ENCODE results near the gene PPT2. TPM values are rescaled to one million over a fixed set of nuclear protein-coding genes. Genes with fewer than 3 reads are reported as not detected.

PPT2 gene
- total RNA-seq, 2 donors from 2014 or later = 51.1 to 65.3 TPM

- DNase-seq = peak; percentile 92
- Mint-ChIP-seq H3K4me1 (peaks cover 52% of the 10 kb centered on the region), H3K9me3 (no peaks in the 10 kb centered on the region), H3K36me3 (ENCODE audit: low read depth) (peaks cover 34% of the 10 kb centered on the region), H3K27ac (peak within 1 kb of the TSS; percentile 96), H3K4me3 (peak within 1 kb of the TSS; percentile 86), H3K27me3 (ENCODE audit: insufficient read depth) (no peaks in the 10 kb centered on the region)
- H3K4me1 ChIP-seq (ENCODE audit: control insufficient read depth, insufficient read depth, low read length) = peaks cover 8% of the 10 kb centered on the region
- no peaks in the 10 kb centered on the region for H3K27me3 ChIP-seq (ENCODE audit: control insufficient read depth, insufficient read depth, low read length, poor library complexity, severe bottlenecking)
- H3K9me3 ChIP-seq (ENCODE audit: control insufficient read depth, low read length) = no peaks in the 10 kb centered on the region
- H3K36me3 ChIP-seq (ENCODE audit: control insufficient read depth, insufficient read depth, low read length) = peaks cover 19% of the 10 kb centered on the region
- no peak for TF ChIP-seq CTCF (conservative IDR thresholded peaks at IDR 0.05)
- 1 to 5% methylated on average over 4 to 20 of the region's 23 CpGs for WGBS, 2 experiments (ENCODE audit: insufficient coverage in 1 of 2, insufficient read length in 1 of 2)
- H3K9ac ChIP-seq (ENCODE audit: extremely low read depth, low read length, poor library complexity, severe bottlenecking) = peak within 1 kb of the TSS; percentile 80
- peak within 1 kb of the TSS; percentile 79 for H3K27ac ChIP-seq (ENCODE audit: low read depth, low read length)
- peak within 1 kb of the TSS; percentile 88 for H3K4me3 ChIP-seq (ENCODE audit: low read length)
Measured at GRCh38 chr6:32190054-32190851, 36.3 kb downstream of the PPT2 start, which contains the start of gene PBX2. TSS of gene PBX2 (minus strand) at chr6:32190202. CDS start at chr6:32189915, 287 bp downstream.

DNA sequence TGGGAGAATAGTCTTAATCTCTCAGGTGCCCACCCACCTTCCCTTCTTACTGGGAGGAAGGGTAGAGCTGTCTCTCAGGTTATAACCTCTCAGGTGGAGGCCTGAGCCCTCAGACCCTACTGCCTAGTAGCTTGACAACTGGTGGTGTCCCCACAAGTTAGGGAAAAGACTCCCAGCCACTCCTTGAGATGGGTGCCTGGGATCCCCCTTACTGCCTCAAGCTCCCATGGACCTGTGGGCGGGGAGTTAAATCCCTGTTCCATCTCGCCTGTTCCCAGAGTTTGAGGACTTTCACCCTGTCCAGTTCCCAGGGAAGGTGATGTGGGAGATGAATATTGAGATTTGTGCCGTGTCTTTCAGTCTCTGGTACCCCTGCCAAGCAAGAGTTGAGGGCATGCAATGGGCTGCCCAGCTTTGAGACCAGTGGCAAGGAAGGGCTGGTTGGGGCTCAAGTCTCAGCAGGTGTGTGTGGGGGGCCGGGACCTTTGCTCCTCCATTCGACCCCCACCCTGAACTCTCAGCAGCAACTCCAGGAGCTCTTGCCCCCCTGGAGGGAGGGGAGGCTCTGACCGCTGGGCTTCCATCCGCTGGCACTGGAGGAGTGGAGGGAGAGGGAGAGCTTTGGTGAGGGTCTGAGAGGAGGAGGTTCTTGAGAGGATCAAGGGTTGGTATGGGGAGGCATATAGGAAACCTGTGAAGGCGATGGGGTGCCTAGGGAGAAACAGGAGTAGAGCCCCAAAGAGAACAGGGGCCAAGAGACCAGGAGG lies 37.2 kb downstream of the PPT2 start:
- peaks cover 47% of the 10 kb centered on the region for H3K4me1 Mint-ChIP-seq
- WGBS, 2 experiments (ENCODE audit: insufficient coverage in 1 of 2, insufficient read length in 1 of 2) = 91 to 100% methylated on average over 1 to 7 of the region's 8 CpGs
- no peak overlapping the region for H3K9ac ChIP-seq (ENCODE audit: extremely low read depth, low read length, poor library complexity, severe bottlenecking)

More for the DNA sequence above, 37.2 kb downstream of the PPT2 start:
- DNase-seq = peak; percentile 66
- TF ChIP-seq CTCF (conservative IDR thresholded peaks at IDR 0.05) = no peak
- H3K36me3 Mint-ChIP-seq (ENCODE audit: low read depth) = peaks cover 27% of the 10 kb centered on the region
- H3K4me1 ChIP-seq (ENCODE audit: control insufficient read depth, insufficient read depth, low read length) = peaks cover 8% of the 10 kb centered on the region
- H3K36me3 ChIP-seq (ENCODE audit: control insufficient read depth, insufficient read depth, low read length) = peaks cover 19% of the 10 kb centered on the region
- peak overlapping the region; percentile 86 for H3K4me3 Mint-ChIP-seq
- H3K27ac ChIP-seq (ENCODE audit: low read depth, low read length) = no peak overlapping the region
- H3K4me3 ChIP-seq (ENCODE audit: low read length) = no peak overlapping the region
- no peaks in the 10 kb centered on the region for H3K9me3 Mint-ChIP-seq
- no peaks in the 10 kb centered on the region for H3K9me3 ChIP-seq (ENCODE audit: control insufficient read depth, low read length)
- no peaks in the 10 kb centered on the region for H3K27me3 Mint-ChIP-seq (ENCODE audit: insufficient read depth)
- H3K27me3 ChIP-seq (ENCODE audit: control insufficient read depth, insufficient read depth, low read length, poor library complexity, severe bottlenecking) = no peaks in the 10 kb centered on the region
- peak overlapping the region; percentile 90 for H3K27ac Mint-ChIP-seq
